OCI-LY1 (cell line): ENCODE measurements around the gene ZNF808.

Experiments
- CTCF ChIP-seq: fragments of 200-600 bp; sonication (generic), shearing (Covaris generic); IDR thresholded peaks from 2 replicates; pipeline ENCODE4 v1.5.1; 2017; ENCODE audit warnings: mild to moderate bottlenecking, antibody characterized with exemption, low read length, moderate library complexity, mixed read lengths
- EZH2 ChIP-seq: fragments of 200-600 bp; sonication (generic), shearing (Covaris generic); IDR thresholded peaks from 2 replicates; pipeline ENCODE4 v1.8.0; 2017; ENCODE audit warnings: borderline replicate concordance, mixed run types, mild to moderate bottlenecking, antibody characterized with exemption, low read length, moderate library complexity, mixed read lengths

- TF ChIP-seq CTCF, result no peak; the same call in 1 of the 2 replicates
- TF ChIP-seq EZH2, result no peak
These were observed 63.3 kb downstream of the ZNF808 start for GRCh38 chr19:52590728-52591127.
